ENCODE data around the gene ARRB1. TPM values are rescaled to one million over a fixed set of nuclear protein-coding genes. Genes with fewer than 3 reads are reported as not detected.

Gene ARRB1
- total RNA-seq, 1 donor from 2014 or later, result 24.6 TPM

DNA sequence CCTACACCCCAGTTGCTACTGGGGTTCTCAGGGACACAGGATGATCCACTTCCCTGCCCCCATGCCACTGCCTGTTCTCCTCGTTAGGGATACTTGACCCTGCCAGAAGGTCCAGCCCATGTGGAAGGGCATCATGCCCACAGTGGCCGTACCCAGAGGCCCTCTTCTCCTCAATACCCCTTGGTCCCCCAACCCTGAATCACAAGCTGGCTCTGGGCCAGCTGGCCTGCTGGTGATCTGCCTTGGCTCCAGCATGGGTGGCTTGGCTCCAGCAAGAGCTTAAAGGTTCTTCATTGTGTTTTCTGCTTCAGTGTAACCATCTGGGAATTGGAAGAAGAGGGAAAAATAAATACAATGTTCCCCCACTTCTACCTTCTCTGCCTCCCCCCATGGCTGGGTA, 122.0 kb downstream of the ARRB1 start:
- ATAC-seq (ENCODE audit: poor library complexity), result no peak
- DNase-seq, result no peak
- intact Hi-C loops (cut with DNase I), result no loop called here

DNA sequence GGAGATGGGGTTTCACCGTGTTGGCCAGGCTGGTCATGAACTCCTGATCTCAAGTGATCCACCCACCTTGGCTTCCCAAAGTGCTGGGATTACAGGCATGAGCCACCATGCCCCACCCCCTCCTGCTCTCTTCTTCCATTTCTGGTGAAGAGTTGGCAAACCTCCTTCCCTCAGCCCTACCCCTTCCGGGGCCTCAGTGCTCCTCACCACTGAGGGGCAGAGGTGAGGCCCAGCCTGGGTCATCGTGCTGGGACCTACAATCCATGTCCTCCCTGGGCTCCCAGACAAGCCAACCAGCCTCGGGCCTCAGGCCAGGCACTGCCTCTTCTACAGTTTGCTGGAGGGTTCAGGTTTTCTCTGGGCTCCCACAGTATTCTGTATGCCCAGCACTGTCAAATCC, 125.7 kb downstream of the ARRB1 start:
- intact Hi-C loops (cut with DNase I), result no loop called here
- DNase-seq, result no peak
- no peak for ATAC-seq (ENCODE audit: poor library complexity)

DNA sequence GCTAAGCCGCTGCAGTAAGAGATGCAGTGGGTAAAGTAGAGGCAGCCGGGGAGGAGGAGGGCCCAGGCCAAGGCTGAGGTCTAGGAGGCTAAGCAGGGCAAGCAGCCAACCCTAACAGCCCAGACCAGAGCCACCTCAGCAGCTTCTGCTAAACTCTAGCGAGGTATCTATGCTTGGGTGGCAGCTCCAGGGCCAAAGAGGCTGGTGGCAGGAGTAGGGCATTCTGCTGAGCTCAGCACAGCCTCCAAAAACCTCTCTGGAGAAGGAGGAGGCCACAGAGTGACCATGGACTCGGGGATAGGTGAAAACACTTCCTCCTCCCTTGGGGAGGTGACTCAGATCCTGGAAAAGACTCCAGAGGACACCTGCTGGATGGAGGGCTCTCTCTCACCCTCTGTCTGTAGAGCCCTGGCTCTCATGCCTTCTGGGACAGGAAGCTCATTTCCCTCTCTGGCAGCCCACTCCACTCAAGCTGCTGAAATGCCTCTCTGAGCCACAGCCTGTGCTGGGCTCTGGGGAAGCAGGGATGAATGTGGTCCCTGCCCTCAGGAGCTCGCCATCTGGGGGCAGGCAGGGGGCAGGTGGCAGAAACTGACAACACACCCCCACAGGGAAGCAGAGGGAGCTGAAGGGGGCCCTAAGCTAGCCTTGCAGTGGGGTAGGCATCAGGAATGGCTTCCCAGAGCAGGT, 127.4 kb downstream of the ARRB1 start:
- ATAC-seq (ENCODE audit: poor library complexity) (no peak), DNase-seq (no peak)
- intact Hi-C loops (cut with DNase I), result no loop called here

DNA sequence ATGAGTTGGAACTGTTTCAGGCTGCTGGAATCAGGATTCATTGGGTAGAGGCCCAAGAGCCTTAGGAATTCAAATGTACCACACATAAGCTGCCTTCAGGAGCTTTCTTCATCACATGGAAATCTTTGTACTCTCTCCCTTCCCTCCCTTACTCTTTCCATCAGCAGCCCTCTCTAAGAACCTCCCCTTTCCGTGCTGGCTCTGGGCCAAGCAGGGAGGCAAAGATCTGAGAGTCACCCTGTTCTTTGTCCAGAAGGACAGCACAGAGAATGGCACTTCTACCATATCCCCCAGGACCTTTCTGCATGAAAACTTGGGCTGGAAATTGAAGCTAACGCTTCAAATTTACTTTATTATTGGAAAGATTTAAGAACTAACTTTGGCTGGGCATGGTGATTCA, 131.6 kb downstream of the ARRB1 start:
- DNase-seq, result no peak
- intact Hi-C loops (cut with DNase I), result no loop called here
- ATAC-seq (ENCODE audit: poor library complexity), result no peak

DNA sequence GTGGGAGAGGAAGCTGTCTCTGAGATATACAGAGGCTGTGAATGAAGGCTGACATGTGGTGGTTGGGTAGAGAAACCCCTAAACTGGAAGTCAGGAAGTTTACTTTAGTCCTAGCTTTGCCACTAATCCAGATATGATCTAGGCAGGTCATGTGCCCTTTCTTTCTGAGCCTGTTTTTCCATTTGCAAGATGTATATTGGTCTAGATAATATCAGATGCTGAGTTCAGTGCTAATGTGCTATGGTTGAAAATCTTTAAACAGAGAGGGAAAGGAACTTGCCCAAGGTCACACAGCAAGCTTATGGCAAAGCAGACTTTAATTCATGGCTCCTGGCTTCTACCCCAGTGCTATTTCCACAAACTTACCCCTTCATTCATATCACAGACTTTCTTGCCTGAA, 136.6 kb downstream of the ARRB1 start:
- no peak for ATAC-seq (ENCODE audit: poor library complexity)

DNA sequence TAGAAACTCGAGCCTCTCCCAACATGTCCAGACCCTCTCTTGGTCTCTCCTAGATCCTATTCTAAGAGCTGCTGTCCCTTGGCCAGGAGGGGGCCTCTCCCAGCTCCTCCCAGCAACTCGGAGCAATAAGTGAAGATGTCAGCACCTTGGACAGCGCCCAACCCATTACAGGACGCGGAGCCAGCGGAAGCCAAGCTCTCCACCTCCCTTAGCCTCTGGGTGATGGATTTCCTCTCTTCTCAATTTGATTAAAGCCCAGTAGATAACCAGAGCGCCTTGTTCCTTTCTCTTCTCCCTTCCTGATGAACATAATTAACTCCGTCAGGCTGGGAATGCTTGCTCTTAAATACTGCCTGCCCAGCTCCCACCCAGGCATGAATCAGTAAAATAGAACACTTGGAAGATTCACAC, 137.0 kb downstream of the ARRB1 start:
- DNase-seq (peak; percentile 83), ATAC-seq (ENCODE audit: poor library complexity) (peak; percentile 81)
- intact Hi-C loops (cut with DNase I), result no loop called here

More for the DNA sequence above, 136.6 kb downstream of the ARRB1 start:
- DNase-seq, result no peak
- intact Hi-C loops (cut with DNase I), result no loop called here

Small RNA genes within 50 kb of the gene (microRNA-seq; reads per million reads assigned to microRNA genes)
- 2.9 reads per million for gene MIR326

Other genes starting within 250 kb of the ARRB1 start
- 28.2 TPM for gene SLCO2B1, start 200.6 kb downstream of the ARRB1 start, total RNA-seq
- gene TPBGL, start 110.9 kb downstream of the ARRB1 start, total RNA-seq, result 0.11 TPM
- gene RPS3, start 47.9 kb upstream of the ARRB1 start, total RNA-seq, result 827 TPM
- gene KLHL35, start 81.5 kb upstream of the ARRB1 start, total RNA-seq, result 0.48 TPM
- gene GDPD5, start 174.3 kb upstream of the ARRB1 start, total RNA-seq, result 6.5 TPM
- 54.0 TPM for gene SERPINH1, start 210.6 kb upstream of the ARRB1 start, total RNA-seq